BLaER1 treated with 17β-estradiol and CSF1 and Interleukin-3, amounts not matched to agents 10 nM and 100 nM (cell line): ENCODE measurements around the gene SPAG4.

Source experiments
- H3K27ac ChIP-seq, 11 experiments: shearing (Covaris generic); formaldehyde crosslinking; 2 replicates each; pipeline ENCODE4 v1.8.1; 2022
- H3K27me3 ChIP-seq, 11 experiments: shearing (Covaris generic); formaldehyde crosslinking; 2 replicates each; pipeline ENCODE4 v1.8.1; 2022
- H3K36me3 ChIP-seq, 11 experiments: shearing (Covaris generic); formaldehyde crosslinking; 2 replicates each; pipeline ENCODE4 v1.8.1; 2022
- H3K4me1 ChIP-seq, 10 experiments: shearing (Covaris generic); formaldehyde crosslinking; 2 replicates each; pipeline ENCODE4 v1.8.1; 2022
- H3K4me2 ChIP-seq, 11 experiments: shearing (Covaris generic); formaldehyde crosslinking; 2 replicates each; pipeline ENCODE4 v1.8.1; 2022
- H3K4me3 ChIP-seq, 10 experiments: shearing (Covaris generic); formaldehyde crosslinking; 2 replicates each; pipeline ENCODE4 v1.8.1; 2022
- H3K9ac ChIP-seq, 11 experiments: shearing (Covaris generic); formaldehyde crosslinking; 2 replicates each; pipeline ENCODE4 v1.8.1; 2022
- H3K9me3 ChIP-seq, 11 experiments: shearing (Covaris generic); formaldehyde crosslinking; replicated peaks in 1 of 11; 2 replicates each; pipeline ENCODE4 v1.8.1; 2022
- H4K20me1 ChIP-seq, 11 experiments: shearing (Covaris generic); formaldehyde crosslinking; 2 replicates each; pipeline ENCODE4 v1.8.1; 2022
- Cebpa-rat ChIP-seq, 11 experiments: shearing (Covaris generic); IDR thresholded peaks; 2 replicates each; pipeline ENCODE4 v1.8.1; 2022

SPAG4 gene

GRCh38 chr20:35617397-35618262 lies 2.0 kb downstream of the SPAG4 start:
- Histone ChIP-seq H3K27ac (peak overlapping the region; percentile 63 to 86 (median 78); a peak in 21 of 22 replicates), H3K9ac (peak overlapping the region; percentile 58 to 78 (median 72))
- no peak for TF ChIP-seq Cebpa-rat (IDR thresholded peaks at IDR 0.05)

GRCh38 chr20:35618263-35619131 lies 2.9 kb downstream of the SPAG4 start:
- Histone ChIP-seq H3K4me1 (peaks cover 32 to 50% (median 39%) of the 10 kb centered on the region in 10 experiments), H3K27me3 (peaks cover 0 to 11% (median 0%) of the 10 kb centered on the region in 11 experiments; a peak in 6 of 22 replicates), H3K9ac (peak overlapping the region; percentile 58 to 78 (median 72); a peak in 20 of 22 replicates), H3K9me3 (no peaks in the 10 kb centered on the region), H3K4me3 (peak overlapping the region; percentile 59 to 75 (median 64)), H3K27ac (peak overlapping the region in 7 of 11 experiments; percentile 10 to 86 (median 78); a peak in 3 of 22 replicates), H4K20me1 (peaks cover 0 to 18% (median 3%) of the 10 kb centered on the region in 11 experiments; a peak in 7 of 22 replicates), H3K36me3 (peaks cover 10 to 18% (median 15%) of the 10 kb centered on the region in 11 experiments; a peak in 15 of 22 replicates), H3K4me2 (peak overlapping the region; percentile 91 to 99 (median 98))
- no peak for TF ChIP-seq Cebpa-rat (IDR thresholded peaks at IDR 0.05)

More at GRCh38 chr20:35617397-35618262, 2.0 kb downstream of the SPAG4 start:
- peaks cover 10 to 18% (median 15%) of the 10 kb centered on the region in 11 experiments; a peak in 15 of 22 replicates for H3K36me3 ChIP-seq
- peak overlapping the region; percentile 59 to 75 (median 64) for H3K4me3 ChIP-seq
- peak overlapping the region; percentile 91 to 99 (median 98) for H3K4me2 ChIP-seq
- H3K27me3 ChIP-seq: peaks cover 0 to 11% (median 0%) of the 10 kb centered on the region in 11 experiments; a peak in 6 of 22 replicates
- peaks cover 0 to 18% (median 3%) of the 10 kb centered on the region in 11 experiments; a peak in 7 of 22 replicates for H4K20me1 ChIP-seq
- peaks cover 32 to 50% (median 39%) of the 10 kb centered on the region in 10 experiments for H3K4me1 ChIP-seq
- no peaks in the 10 kb centered on the region for H3K9me3 ChIP-seq

GRCh38 chr20:35619196-35620095 lies 3.8 kb downstream of the SPAG4 start:
- Histone ChIP-seq H4K20me1 (peaks cover 0 to 18% (median 3%) of the 10 kb centered on the region in 11 experiments; a peak in 7 of 22 replicates), H3K4me3 (peak overlapping the region; percentile 59 to 75 (median 64)), H3K4me1 (peaks cover 32 to 49% (median 39%) of the 10 kb centered on the region in 10 experiments), H3K27ac (peak overlapping the region in 1 of 11 experiments; percentile 46; a peak in 1 of 22 replicates), H3K9me3 (no peaks in the 10 kb centered on the region), H3K36me3 (peaks cover 11 to 23% (median 20%) of the 10 kb centered on the region in 11 experiments; a peak in 19 of 22 replicates), H3K27me3 (peaks cover 0 to 11% (median 0%) of the 10 kb centered on the region in 11 experiments; a peak in 6 of 22 replicates), H3K9ac (peak overlapping the region; percentile 35 to 75 (median 64)), H3K4me2 (peak overlapping the region; percentile 91 to 99 (median 98))
- TF ChIP-seq Cebpa-rat (IDR thresholded peaks at IDR 0.05): no peak

- no peak overlapping the region for H3K4me3 ChIP-seq
- H3K36me3 ChIP-seq: peaks cover 24 to 39% (median 35%) of the 10 kb centered on the region in 11 experiments
- H3K27me3 ChIP-seq: peaks cover 0 to 11% (median 0%) of the 10 kb centered on the region in 11 experiments; a peak in 6 of 22 replicates
- H3K4me2 ChIP-seq: no peak overlapping the region
- no peaks in the 10 kb centered on the region for H3K9me3 ChIP-seq
- no peak for TF ChIP-seq Cebpa-rat (IDR thresholded peaks at IDR 0.05)
- no peak overlapping the region for H3K9ac ChIP-seq
- no peak overlapping the region for H3K27ac ChIP-seq
- H4K20me1 ChIP-seq: peaks cover 0 to 18% (median 3%) of the 10 kb centered on the region in 11 experiments; a peak in 7 of 22 replicates
- peaks cover 24 to 35% (median 31%) of the 10 kb centered on the region in 10 experiments for H3K4me1 ChIP-seq
These were observed 5.4 kb downstream of the SPAG4 start for GRCh38 chr20:35620818-35621559.

GRCh38 chr20:35621560-35621946 lies 5.9 kb downstream of the SPAG4 start:
- peaks cover 0 to 18% (median 3%) of the 10 kb centered on the region in 11 experiments; a peak in 7 of 22 replicates for H4K20me1 ChIP-seq
- peaks cover 24 to 35% (median 31%) of the 10 kb centered on the region in 10 experiments for H3K4me1 ChIP-seq
- peaks cover 29 to 44% (median 41%) of the 10 kb centered on the region in 11 experiments for H3K36me3 ChIP-seq
- H3K4me2 ChIP-seq: no peak overlapping the region
- peaks cover 0 to 11% (median 0%) of the 10 kb centered on the region in 11 experiments; a peak in 6 of 22 replicates for H3K27me3 ChIP-seq
- H3K4me3 ChIP-seq: no peak overlapping the region
- no peaks in the 10 kb centered on the region for H3K9me3 ChIP-seq
- H3K27ac ChIP-seq: no peak overlapping the region
- H3K9ac ChIP-seq: no peak overlapping the region
- TF ChIP-seq Cebpa-rat (IDR thresholded peaks at IDR 0.05): no peak

GRCh38 chr20:35625584-35626385 lies 10.2 kb downstream of the SPAG4 start:
- H3K9me3 ChIP-seq: no peaks in the 10 kb centered on the region
- peaks cover 0 to 20% (median 0%) of the 10 kb centered on the region in 11 experiments; a peak in 5 of 22 replicates for H4K20me1 ChIP-seq
- peaks cover 70 to 84% (median 82%) of the 10 kb centered on the region in 11 experiments for H3K36me3 ChIP-seq
- no peak overlapping the region for H3K4me2 ChIP-seq
- no peak overlapping the region for H3K4me3 ChIP-seq
- TF ChIP-seq Cebpa-rat (IDR thresholded peaks at IDR 0.05): no peak
- no peak overlapping the region for H3K9ac ChIP-seq
- H3K4me1 ChIP-seq: no peaks in the 10 kb centered on the region
- H3K27ac ChIP-seq: no peak overlapping the region
- no peaks in the 10 kb centered on the region for H3K27me3 ChIP-seq
